GM12875 (cell line): ENCODE data around the gene SEMA3C.

Source experiments
- H3K4me3 ChIP-seq: one replicate; pipeline ENCODE4 v1.5.1; 2011; ENCODE audit warnings: low read depth, low read length, control low read depth
- CTCF ChIP-seq: IDR thresholded peaks from 2 replicates; pipeline ENCODE4 v1.5.1; 2011; ENCODE audit warnings: low read depth, mild to moderate bottlenecking, control low read depth, inconsistent platforms, low read length, moderate library complexity, borderline replicate concordance; ENCODE audit not compliant: insufficient read depth

SEMA3C gene

DNA sequence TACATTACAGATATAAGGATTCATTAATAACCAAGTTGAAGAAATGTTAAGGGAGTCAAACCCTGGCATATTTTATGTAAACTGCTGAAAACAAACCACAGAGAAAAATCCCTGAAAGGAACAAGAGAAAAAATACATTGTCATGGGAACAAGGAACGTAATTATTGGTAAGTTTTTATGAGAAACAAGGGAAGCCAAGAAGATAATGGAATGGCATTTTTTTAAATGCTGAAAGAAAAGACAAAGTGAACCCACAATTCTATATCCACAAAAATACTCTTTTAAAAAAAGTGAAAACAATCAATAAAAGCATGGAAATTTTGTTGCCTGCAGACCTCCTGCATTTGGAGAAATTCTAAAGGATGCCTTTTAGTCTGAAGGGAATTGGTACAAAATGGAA is 144.0 kb downstream of the SEMA3C start:
- H3K4me3 ChIP-seq = no peak overlapping the region
- TF ChIP-seq CTCF = no peak

GRCh38 chr7:80773787-80774508 is 144.9 kb downstream of the SEMA3C start:
- TF ChIP-seq CTCF = no peak
- no peak overlapping the region for H3K4me3 ChIP-seq

DNA sequence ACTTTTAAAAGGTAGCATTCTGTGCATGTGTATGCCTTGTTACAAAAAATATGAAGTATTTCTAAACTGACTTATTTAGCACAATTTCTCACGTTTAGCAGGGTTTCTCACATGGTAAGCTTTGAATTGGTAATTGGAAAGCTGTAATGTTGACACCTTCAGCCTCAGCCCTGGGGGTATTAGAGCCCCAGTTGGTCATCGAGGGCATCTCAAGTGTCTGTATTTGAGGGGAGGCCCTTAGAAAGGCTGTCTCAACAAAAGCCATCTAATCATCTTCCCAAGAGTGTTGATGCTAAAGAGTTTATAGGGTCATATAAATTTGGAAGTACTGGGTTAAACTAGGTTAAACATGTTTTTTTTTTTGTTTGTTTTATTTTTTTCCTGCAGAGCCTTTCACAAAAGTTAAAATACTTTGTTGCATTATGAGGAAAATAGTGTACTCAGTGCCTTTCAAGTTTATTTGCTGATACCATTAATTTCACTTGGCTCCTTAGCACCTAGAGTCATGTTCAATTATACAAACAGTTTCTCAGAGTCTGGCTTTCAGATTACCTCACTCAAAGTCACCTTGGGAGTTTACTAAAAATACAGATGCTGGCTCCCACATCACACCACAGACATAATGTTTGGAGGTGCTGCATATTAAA is 146.4 kb downstream of the SEMA3C start:
- no peak for TF ChIP-seq CTCF
- H3K4me3 ChIP-seq = no peak overlapping the region

DNA sequence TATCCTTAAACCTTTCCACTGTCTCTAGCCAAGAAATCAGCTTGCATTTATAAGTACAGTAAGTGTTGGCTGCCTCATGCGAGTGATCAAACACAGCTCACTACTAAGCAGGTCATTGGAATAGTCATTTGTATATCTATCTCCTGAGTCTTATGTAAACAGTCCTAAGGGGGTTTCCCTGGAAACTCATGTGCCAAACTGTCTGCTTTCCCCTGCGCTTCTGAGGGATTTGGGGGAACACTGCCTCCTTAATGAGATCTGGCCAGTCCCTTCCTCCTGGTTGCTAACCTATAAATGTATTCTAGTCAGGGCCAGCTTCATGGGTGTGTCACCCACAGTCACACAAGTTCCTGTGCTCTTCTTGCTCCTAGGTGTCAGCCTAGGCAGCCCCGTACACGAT is 147.3 kb downstream of the SEMA3C start:
- TF ChIP-seq CTCF = no peak
- no peak overlapping the region for H3K4me3 ChIP-seq

DNA sequence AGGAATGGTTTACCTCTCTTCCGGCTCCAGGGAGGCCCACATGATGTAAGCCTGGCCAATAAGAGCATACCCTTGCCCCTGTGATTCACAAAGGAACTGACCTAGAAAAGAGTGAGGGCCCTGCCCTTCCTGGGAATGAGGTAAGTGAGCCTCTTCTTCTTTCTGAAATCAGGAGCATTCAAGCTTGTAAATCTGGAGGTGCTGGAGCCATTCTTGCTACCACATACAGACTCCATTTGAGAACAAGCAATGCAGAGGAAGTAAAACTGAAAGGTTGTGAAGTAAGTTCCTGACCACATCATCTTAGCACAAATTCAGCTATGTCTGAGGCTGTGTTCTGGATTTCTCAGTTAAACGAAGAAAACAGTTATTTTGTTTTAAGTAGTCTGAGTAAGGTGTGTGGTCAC is 148.2 kb downstream of the SEMA3C start:
- no peak overlapping the region for H3K4me3 ChIP-seq
- TF ChIP-seq CTCF = no peak

DNA sequence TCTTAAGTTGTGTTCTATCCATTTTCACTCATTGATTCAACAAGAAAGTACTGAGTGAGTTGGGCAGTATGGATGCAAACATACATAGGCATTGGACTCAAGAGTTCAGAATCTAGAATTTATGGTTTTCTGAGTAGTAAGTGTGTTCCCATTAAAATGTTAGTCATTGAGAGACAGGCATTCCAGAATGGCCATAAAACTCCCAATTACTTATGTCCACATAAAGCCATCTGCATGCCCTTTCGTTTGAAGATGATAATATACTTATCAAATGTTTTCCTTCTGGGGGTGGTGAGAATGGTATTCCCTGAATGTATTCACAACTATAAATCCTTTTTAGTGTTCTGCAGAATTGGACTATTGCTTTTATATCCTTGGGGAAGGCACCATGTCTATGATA is 148.8 kb downstream of the SEMA3C start:
- no peak overlapping the region for H3K4me3 ChIP-seq
- TF ChIP-seq CTCF = no peak

- TF ChIP-seq CTCF = no peak
- no peak overlapping the region for H3K4me3 ChIP-seq
Observed at GRCh38 chr7:80768756-80769155, 150.1 kb downstream of the SEMA3C start.
